Subcutaneous adipose tissue (tissue), 4 donors: ENCODE results near the gene CDH1. TPM values are rescaled to one million over a fixed set of nuclear protein-coding genes. Genes with fewer than 3 reads are reported as not detected.

Source experiments
- total RNA-seq, 4 donors: library from RNA; depleted of rRNA; stranded (reverse); fragments of >200 nt; gene quantifications; one replicate each; pipeline ENCODE4 v1.1.0, GENCODE V29; 2016
- TF ChIP-seq, protein P1 (sequence below): fragments of 450-650 bp; IDR thresholded peaks from one replicate; pipeline ENCODE4 v1.5.1; 2016; ENCODE audit warnings: low read depth, mild to moderate bottlenecking, control low read depth, antibody characterized with exemption, moderate library complexity

CDH1 gene
- total RNA-seq, 4 donors from 2014 or later, result 0.17 to 0.98 TPM; not detected in 2

DNA sequence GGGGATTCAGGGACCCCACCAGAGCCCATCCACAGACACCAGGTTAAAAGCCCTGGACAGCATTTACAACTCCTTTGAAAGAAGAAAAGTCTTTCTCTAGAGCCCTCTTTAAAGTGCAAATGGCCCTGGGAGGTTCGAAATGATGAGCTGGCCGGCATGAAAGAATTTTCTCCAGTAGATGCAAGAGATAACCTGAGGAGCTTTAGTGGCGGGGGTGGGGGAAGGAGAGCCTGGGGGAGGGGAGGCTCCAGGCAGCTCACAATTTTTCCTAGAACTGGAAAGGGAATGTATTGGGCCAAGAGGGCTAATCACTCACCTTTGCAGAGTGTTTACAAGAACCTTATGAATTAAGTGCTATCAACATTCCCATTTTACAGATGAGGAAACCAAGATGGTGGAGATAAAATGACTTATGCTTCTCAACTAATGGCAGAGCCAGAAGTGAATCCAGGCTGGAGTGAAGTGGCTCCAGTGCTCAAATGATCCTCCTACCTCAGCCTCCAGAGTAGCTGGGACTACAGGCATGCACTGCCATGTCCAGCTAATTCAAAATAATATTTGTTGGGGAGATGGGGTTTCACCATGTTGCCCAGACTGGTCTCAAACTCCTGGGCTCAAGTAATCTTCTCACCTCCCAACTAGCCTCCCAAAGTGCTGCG is 4.2 kb upstream of the CDH1 start:
- TF ChIP-seq, protein P1, sequence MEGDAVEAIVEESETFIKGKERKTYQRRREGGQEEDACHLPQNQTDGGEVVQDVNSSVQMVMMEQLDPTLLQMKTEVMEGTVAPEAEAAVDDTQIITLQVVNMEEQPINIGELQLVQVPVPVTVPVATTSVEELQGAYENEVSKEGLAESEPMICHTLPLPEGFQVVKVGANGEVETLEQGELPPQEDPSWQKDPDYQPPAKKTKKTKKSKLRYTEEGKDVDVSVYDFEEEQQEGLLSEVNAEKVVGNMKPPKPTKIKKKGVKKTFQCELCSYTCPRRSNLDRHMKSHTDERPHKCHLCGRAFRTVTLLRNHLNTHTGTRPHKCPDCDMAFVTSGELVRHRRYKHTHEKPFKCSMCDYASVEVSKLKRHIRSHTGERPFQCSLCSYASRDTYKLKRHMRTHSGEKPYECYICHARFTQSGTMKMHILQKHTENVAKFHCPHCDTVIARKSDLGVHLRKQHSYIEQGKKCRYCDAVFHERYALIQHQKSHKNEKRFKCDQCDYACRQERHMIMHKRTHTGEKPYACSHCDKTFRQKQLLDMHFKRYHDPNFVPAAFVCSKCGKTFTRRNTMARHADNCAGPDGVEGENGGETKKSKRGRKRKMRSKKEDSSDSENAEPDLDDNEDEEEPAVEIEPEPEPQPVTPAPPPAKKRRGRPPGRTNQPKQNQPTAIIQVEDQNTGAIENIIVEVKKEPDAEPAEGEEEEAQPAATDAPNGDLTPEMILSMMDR, result no peak

DNA sequence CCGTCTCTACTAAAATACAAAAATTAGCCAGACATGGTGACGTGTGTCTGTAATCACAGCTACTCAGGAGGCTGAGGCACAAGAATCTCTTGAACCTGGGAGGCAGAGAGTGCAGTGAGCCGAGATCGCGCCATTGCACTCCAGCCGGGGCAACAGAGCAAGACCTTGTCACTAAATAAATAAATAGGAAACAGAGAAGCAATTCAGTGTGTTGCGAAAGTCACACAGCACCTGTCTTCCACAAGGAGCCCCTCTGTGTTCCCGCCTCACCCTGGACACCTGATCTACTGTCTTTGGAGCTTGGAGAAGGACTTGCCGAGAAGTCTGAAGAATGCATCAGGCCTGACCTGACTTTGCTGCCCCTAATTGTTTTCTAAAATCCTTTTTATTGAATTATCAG is 3.5 kb upstream of the CDH1 start:
- TF ChIP-seq, protein P1, result no peak

DNA sequence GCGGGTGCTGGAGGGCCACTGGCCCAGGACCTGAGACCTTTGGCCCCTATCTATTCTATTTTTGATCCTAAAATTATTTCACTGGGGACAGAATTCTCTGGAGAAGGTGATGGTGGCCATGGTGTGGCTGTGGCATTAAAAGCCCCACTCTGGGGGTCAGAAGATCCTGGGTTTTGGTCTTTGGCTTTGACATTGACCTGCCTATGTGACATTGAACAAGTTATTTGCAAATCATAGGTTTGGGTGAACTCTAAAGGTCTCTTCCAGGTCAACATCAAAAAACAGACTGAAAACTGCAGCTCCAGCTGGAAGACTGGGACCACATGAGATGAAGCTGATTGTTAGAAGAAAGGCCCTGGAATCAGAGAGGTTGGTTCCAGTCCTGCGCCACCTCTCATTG is 2.3 kb upstream of the CDH1 start:
- TF ChIP-seq, protein P1, result no peak

DNA sequence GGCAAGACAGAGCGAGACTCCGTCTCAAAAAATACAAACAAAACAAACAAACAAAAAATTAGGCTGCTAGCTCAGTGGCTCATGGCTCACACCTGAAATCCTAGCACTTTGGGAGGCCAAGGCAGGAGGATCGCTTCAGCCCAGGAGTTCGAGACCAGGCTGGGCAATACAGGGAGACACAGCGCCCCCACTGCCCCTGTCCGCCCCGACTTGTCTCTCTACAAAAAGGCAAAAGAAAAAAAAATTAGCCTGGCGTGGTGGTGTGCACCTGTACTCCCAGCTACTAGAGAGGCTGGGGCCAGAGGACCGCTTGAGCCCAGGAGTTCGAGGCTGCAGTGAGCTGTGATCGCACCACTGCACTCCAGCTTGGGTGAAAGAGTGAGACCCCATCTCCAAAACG is 531 bp upstream of the CDH1 start:
- TF ChIP-seq, protein P1, result no peak

DNA sequence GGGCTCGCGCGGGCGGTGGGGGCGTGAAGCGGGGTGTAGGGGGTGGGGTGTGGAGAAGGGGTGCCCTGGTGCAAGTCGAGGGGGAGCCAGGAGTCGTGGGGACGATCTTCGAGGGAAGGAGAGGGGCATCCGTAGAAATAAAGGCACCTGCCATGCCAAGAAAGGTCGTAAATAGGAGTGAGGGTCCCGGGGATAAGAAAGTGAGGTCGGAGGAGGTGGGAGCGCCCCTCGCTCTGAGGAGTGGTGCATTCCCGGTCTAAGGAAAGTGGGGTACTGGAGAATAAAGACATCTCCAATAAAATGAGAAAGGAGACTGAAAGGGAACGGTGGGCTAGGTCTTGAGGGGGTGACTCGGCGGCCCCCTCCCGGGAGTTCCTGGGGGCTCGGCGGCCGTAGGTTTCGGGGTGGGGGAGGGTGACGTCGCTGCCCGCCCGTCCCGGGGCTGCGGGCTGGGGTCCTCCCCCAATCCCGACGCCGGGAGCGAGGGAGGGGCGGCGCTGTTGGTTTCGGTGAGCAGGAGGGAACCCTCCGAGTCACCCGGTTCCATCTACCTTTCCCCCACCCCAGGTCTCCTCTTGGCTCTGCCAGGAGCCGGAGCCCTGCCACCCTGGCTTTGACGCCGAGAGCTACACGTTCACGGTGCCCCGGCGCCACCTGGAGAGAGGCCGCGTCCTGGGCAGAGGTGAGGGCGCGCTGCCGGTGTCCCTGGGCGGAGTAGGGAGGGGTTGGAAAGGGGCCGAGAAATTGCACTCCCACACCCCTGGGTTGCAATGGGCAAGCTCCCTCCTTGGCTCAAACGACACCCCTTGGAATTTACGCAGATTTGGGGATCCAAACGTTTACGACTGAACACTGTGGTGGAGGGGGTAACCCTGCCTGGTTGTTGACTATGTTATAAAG is 888 bp downstream of the CDH1 start:
- TF ChIP-seq, protein P1, result no peak

DNA sequence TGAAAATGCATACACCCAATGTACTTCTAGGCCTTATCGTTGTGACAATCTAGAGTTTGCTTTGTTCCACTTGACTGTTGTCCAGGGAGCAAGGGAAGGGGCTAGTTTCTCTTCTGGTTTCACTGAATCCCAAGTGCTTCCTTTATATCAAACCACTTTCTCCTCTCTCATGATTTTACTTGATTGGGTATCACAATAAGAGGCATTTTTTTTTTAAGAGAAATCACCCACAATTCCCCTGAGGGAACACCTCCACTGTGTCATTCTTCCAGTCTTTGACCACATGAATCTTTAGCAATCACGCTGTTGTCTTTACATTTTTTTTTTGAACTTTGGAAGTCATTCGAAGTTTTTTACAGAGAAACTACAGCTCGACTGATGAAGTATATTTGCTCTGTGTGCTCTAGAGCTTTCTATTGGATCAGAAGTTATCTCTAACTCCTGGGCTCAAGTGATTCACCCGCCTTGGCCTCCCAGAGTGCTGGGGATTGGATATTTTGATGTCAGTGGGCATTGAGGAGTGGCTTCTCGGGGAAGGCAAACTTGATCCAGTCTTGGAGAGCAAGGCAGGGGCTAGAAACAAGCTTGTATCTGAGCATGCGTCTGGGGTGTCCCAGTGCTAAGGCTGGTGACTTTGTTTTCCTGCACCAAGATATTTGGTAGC is 3.0 kb downstream of the CDH1 start:
- TF ChIP-seq, protein P1, result no peak
